SK-N-MC (cell line): ENCODE measurements around the gene KDM7A.

Source experiments
- EZH2 ChIP-seq: fragments of 200-600 bp; sonication (generic); IDR thresholded peaks from one replicate; pipeline ENCODE4 v1.6.1; 2017; ENCODE audit warnings: antibody characterized with exemption
- FOXP2 ChIP-seq: optimal IDR thresholded peaks from 2 replicates; pipeline ENCODE3; 2011; ENCODE audit warnings: mild to moderate bottlenecking, moderate library complexity; ENCODE audit not compliant: insufficient read depth; ENCODE audit errors: extremely low read length, control extremely low read depth
- POLR2AphosphoS5 ChIP-seq: IDR thresholded peaks from 2 replicates; pipeline ENCODE4 v1.6.1; 2012; ENCODE audit warnings: mild to moderate bottlenecking, low read depth, low read length, borderline replicate concordance

GRCh38 chr7:140223515-140224221 is 46.9 kb upstream of the KDM7A start:
- TF ChIP-seq POLR2AphosphoS5 (no peak), EZH2 (no peak), FOXP2 (no peak)
